ENCODE results near the gene IVD. TPM values are rescaled to one million over a fixed set of nuclear protein-coding genes. Genes with fewer than 3 reads are reported as not detected.

The IVD gene
- total and polyA plus RNA-seq, 2 of the 4 experiments (the other 2 are of a cell fraction): 31.7 to 41.1 TPM

DNA sequence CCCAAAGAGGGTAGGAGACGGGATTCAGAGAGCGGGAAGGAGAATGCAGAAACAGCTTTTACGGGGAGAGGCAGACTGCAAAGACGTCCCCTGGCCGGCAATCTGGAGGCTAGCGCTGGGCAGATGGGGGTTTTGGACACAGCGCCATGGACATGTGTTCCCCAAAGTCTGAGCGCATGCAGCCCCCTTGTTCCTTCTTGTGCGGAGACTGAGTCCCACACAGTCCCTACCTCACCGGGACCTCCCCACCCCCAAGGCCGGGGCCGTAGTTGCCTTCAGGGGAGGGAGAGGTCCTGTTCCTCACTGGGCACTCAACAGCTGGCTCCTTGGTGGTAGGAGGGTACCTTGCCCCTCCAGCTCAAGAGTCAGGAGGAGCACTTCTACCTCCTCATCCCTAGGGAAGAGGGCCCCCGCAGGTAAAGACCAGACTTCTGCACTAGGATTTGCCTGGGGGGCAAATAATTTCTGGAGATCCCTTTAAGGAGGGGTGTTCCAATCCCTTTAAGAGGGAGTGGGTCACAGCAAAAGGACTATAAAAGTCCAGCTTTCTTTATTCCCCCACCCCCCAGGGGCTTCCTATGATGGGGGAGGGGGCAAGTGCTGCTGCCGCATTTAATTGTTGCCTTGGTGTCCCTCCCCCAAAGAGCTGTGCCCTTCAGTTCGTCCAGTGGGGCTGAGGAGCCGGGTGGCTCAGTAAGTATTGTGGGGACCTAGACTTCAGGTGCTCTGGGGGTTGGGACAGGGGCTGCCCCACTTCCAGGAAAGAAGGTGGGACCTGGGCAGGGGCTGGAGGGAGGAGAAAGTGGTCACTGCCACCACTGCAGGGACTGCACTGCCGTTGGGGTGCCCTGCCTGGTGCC is 31.5 kb downstream of the IVD start (continued):
- TF ChIP-seq, protein P1, sequence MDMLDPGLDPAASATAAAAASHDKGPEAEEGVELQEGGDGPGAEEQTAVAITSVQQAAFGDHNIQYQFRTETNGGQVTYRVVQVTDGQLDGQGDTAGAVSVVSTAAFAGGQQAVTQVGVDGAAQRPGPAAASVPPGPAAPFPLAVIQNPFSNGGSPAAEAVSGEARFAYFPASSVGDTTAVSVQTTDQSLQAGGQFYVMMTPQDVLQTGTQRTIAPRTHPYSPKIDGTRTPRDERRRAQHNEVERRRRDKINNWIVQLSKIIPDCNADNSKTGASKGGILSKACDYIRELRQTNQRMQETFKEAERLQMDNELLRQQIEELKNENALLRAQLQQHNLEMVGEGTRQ (IDR thresholded peaks at IDR 0.05; ENCODE audit: low read depth, low read length): no peak
- TF ChIP-seq RFX5 (IDR thresholded peaks at IDR 0.05; ENCODE audit: low read depth, low read length): no peak

Measured in IMR-90 (cell line).